OCI-LY3 (cell line): Measurements from ENCODE around the gene SULT4A1.
A peak's percentile ranks its signal among the peaks of the same experiment; 100 is the strongest.
"Not testable (repeated sequence)": the region's sequence is repeated elsewhere in the genome, so short reads cannot be mapped to it uniquely, and the experiment has no call there.

Experiments used
- H2AFZ ChIP-seq: fragments of 200-600, 300-600 bp; shearing (Covaris generic); 2 replicates; pipeline ENCODE4 v1.6.0; 2014; ENCODE audit warnings: antibody characterized with exemption, low read depth, low read length
- H3K27ac ChIP-seq: fragments of 200-600, 300-600 bp; sonication (generic); 2 replicates; pipeline ENCODE4 v1.5.1; 2014; ENCODE audit warnings: mild to moderate bottlenecking, low read length, moderate library complexity, mixed read lengths
- H3K27me3 ChIP-seq: fragments of 200-600, 300-600 bp; sonication (generic); 2 replicates; pipeline ENCODE4 v1.6.1; 2014; ENCODE audit warnings: low read depth, low read length, mixed read lengths
- H3K36me3 ChIP-seq: fragments of 200-600, 300-600 bp; sonication (generic); replicated peaks from 2 replicates; pipeline ENCODE3; 2014; ENCODE audit warnings: low read depth, low read length, mixed read lengths
- H3K4me1 ChIP-seq: fragments of 300-600, 200-600 bp; sonication (generic); 2 replicates; pipeline ENCODE4 v1.6.1; 2014; ENCODE audit warnings: low read length, mixed read lengths
- H3K4me2 ChIP-seq: fragments of 200-600, 300-600 bp; sonication (generic); 2 replicates; pipeline ENCODE4 v1.6.1; 2014; ENCODE audit warnings: low read length, mixed read lengths
- H3K4me3 ChIP-seq: fragments of 300-600, 200-600 bp; sonication (generic); 2 replicates; pipeline ENCODE4 v1.5.1; 2014; ENCODE audit warnings: antibody characterized with exemption, mild to moderate bottlenecking, low read length, moderate library complexity
- H3K79me2 ChIP-seq: fragments of 300-600, 200-600 bp; shearing (Covaris generic); 2 replicates; pipeline ENCODE4 v1.6.1; 2014; ENCODE audit warnings: mild to moderate bottlenecking, low read length, mixed read lengths
- H3K9ac ChIP-seq: fragments of 300-600, 200-600 bp; shearing (Covaris generic); 2 replicates; pipeline ENCODE4 v1.6.0; 2014; ENCODE audit warnings: mild to moderate bottlenecking, low read length, moderate library complexity
- H3K9me3 ChIP-seq: fragments of 200-600, 300-600 bp; shearing (Covaris generic); 2 replicates; pipeline ENCODE4 v1.6.1; 2014; ENCODE audit warnings: low read length, mixed read lengths; ENCODE audit not compliant: insufficient read depth
- H4K20me1 ChIP-seq: fragments of 200-600, 300-600 bp; sonication (generic); 2 replicates; pipeline ENCODE4 v1.6.1; 2016; ENCODE audit warnings: low read length, mixed read lengths; ENCODE audit not compliant: insufficient read depth
- EZH2phosphoT487 ChIP-seq: fragments of 200-600 bp; shearing (Covaris generic); IDR thresholded peaks from 2 replicates; pipeline ENCODE4 v1.6.1; 2018; ENCODE audit warnings: antibody characterized with exemption, mixed run types, low read depth
- TF ChIP-seq, protein P1 (sequence below): fragments of 200-600, 300-600 bp; sonication (generic); IDR thresholded peaks from 2 replicates; pipeline ENCODE4 v1.5.1; 2014; ENCODE audit warnings: antibody characterized with exemption, low read length, low read depth

SULT4A1 gene

DNA sequence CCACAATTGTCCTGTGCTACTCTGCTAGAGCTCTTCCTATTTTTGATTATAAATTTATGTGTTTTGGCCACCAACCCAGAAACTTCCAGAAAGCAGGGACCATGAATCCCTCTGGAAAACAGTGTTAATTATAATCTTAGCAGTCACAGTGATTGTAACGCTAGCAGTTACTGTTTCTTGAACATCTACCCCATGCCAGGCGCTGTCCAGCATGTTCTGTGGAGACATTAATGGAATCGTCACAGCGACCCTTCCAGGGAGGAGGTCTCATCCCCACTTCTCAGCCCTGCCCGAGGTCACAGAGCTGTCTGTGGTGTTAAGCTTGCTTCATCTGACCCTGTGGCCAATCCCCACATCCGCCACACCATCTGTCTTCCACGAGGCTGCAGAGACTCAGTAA is 43.4 kb upstream of the SULT4A1 start:
- peaks cover 22% of the 10 kb centered on the region for H3K27me3 ChIP-seq
- no peak overlapping the region for H3K9ac ChIP-seq
- no peaks in the 10 kb centered on the region for H3K9me3 ChIP-seq
- no peaks in the 10 kb centered on the region for H3K79me2 ChIP-seq
- H2AFZ ChIP-seq = no peak overlapping the region
- H3K27ac ChIP-seq = no peak overlapping the region
- H3K36me3 ChIP-seq = no peaks in the 10 kb centered on the region
- no peaks in the 10 kb centered on the region for H4K20me1 ChIP-seq
- no peaks in the 10 kb centered on the region for H3K4me1 ChIP-seq
- no peak overlapping the region for H3K4me3 ChIP-seq
- no peak for TF ChIP-seq EZH2phosphoT487
- TF ChIP-seq, protein P1, sequence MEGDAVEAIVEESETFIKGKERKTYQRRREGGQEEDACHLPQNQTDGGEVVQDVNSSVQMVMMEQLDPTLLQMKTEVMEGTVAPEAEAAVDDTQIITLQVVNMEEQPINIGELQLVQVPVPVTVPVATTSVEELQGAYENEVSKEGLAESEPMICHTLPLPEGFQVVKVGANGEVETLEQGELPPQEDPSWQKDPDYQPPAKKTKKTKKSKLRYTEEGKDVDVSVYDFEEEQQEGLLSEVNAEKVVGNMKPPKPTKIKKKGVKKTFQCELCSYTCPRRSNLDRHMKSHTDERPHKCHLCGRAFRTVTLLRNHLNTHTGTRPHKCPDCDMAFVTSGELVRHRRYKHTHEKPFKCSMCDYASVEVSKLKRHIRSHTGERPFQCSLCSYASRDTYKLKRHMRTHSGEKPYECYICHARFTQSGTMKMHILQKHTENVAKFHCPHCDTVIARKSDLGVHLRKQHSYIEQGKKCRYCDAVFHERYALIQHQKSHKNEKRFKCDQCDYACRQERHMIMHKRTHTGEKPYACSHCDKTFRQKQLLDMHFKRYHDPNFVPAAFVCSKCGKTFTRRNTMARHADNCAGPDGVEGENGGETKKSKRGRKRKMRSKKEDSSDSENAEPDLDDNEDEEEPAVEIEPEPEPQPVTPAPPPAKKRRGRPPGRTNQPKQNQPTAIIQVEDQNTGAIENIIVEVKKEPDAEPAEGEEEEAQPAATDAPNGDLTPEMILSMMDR = no peak
- H3K4me2 ChIP-seq = no peak overlapping the region

DNA sequence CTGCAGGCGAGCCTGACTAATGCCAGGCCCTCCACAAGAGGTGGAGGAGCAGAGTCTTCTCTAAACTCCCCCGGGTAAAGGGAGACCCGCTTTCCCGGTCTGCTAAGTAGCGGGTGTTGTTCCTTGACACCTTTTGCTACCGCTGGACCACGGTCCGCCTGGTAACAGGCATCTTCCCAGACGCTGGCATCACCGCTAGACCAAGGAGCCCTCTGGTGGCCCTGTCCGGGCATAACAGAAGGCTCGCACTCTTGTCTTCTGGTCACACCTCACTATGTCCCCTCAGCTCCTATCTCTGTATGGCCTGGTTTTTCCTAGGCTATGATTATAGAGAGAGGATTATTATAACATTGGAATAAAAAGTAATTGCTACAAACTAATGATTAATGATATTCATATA is 42.1 kb upstream of the SULT4A1 start:
- H4K20me1 ChIP-seq, H3K79me2 ChIP-seq, H3K4me1 ChIP-seq, H3K4me2 ChIP-seq, H3K9me3 ChIP-seq, H2AFZ ChIP-seq, H3K36me3 ChIP-seq, H3K27ac ChIP-seq, H3K9ac ChIP-seq, H3K4me3 ChIP-seq: not testable (repeated sequence)
- TF ChIP-seq, protein P1 = peak; percentile 29
- H3K27me3 ChIP-seq = peaks cover 31% of the 10 kb centered on the region

DNA sequence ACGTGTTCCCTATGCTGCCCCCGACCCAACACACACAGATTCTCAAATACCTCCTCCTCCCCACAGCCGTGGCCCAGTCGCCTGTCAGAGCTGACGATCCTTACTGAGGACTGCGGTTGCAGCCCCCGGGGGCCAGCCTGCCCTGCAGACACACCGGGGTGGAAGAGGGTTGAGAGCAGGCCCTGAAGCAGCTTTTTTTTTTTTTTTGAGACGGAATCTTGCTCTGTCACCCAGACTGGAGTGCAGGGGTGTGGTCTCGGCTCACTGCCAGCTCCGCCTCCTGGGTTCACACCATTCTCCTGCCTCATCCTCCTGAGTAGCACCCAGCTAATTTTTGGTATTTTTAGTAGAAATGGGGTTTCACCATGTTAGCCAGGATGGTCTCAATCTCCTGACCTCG is 40.7 kb upstream of the SULT4A1 start:
- not testable (repeated sequence) for H3K4me3 ChIP-seq, H3K79me2 ChIP-seq, H3K4me1 ChIP-seq, H3K9me3 ChIP-seq, H3K4me2 ChIP-seq, H4K20me1 ChIP-seq, H3K36me3 ChIP-seq, H3K9ac ChIP-seq, H3K27ac ChIP-seq, H2AFZ ChIP-seq
- peaks cover 34% of the 10 kb centered on the region for H3K27me3 ChIP-seq

DNA sequence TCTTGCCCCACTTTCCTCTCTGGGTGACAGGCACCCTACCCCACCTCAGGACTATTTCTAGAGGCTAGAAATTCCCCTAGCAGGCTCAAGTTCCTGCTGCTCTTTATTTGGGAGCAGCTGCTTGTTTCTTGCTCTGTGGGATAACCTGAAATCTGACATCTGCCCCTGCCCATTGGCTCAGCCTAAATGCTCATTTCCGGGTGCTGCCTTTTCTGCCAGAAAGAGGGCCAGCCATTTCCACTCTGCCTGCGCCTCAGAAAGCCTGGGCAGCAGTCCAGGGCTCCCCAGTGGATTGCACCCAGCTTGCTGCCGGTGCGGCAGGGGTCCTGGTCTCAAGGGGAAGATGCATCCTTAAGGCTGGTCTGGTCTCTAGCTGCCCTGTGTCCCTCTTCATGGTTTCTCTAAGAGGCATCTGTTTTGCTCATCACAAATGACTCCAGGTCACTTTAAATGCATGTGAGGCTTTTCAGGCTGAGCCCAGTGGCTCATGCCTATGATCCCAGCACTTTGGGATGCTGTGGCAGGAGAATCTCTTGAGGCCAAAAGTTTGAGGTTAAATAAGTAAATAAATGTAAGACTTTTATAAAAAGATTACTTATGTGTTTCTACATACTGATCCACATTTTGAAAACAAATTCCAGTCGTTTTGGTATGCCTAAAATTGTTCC is 39.8 kb upstream of the SULT4A1 start:
- no peak overlapping the region for H3K4me2 ChIP-seq
- no peak overlapping the region for H3K9ac ChIP-seq
- no peak overlapping the region for H2AFZ ChIP-seq

More for the DNA sequence above, 39.8 kb upstream of the SULT4A1 start:
- TF ChIP-seq, protein P1 = no peak
- TF ChIP-seq EZH2phosphoT487 = no peak
- Histone ChIP-seq H3K27ac (no peak overlapping the region), H4K20me1 (no peaks in the 10 kb centered on the region), H3K36me3 (no peaks in the 10 kb centered on the region), H3K4me3 (no peak overlapping the region), H3K79me2 (no peaks in the 10 kb centered on the region), H3K27me3 (peaks cover 40% of the 10 kb centered on the region), H3K4me1 (no peaks in the 10 kb centered on the region), H3K9me3 (no peaks in the 10 kb centered on the region)
